Panc1 (cell line): ENCODE data around the gene CCN5.

Experiments
- TF ChIP-seq, protein P1 (sequence below): fragments of 450-650 bp; IDR thresholded peaks from 2 replicates; pipeline ENCODE4 v1.5.1; 2017; ENCODE audit warnings: mild to moderate bottlenecking
- TF ChIP-seq, protein P2 (sequence below), 2 experiments: IDR thresholded peaks; 2 replicates each; pipeline ENCODE4 v1.6.1; 2011 to 2012; ENCODE audit warnings: low read depth in 2 of 2, control low read depth in 1 of 2, low read length in 1 of 2, mild to moderate bottlenecking in 1 of 2, moderate library complexity in 1 of 2; ENCODE audit not compliant: insufficient read depth in 1 of 2

DNA sequence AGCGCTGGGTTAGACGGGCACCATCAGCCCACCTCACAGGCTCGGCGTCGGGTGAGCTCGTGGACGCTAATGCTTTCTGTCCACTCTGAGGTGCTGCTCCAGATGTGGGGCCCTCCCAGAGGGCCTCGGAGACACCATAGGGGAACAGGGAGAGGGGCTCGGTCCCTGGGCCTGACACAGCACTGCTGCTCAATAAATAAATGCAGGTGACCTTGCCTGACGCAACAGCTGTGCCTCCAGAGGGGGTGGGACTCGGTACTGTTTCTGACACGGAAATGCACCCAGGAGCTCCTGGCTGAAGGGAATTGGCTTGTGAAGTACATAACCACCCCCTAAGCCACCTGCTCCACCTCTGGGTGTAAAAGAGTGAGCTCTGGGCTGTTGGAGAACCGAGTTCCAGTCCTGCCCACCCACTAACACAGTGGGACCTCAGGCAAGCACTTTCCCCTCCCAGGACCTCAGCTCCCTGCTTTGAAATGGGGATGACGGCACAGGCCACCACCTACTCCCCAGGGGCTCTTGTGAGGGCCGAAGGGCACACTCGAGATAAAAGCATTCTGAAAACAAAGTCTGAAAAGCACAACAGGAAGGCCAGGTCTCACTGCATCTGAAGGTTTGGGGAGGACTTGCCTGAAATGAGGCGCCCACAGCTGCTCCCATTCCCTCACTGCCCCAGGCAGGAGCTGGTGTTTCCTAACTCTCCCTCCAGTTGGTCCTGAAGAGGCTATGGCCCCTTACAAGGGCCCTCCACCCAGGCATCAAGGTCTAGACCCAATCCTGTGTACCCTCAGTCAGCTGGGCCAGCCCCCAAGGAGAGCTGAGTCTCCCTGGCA is 37.1 kb downstream of the CCN5 start:
- TF ChIP-seq, protein P1, sequence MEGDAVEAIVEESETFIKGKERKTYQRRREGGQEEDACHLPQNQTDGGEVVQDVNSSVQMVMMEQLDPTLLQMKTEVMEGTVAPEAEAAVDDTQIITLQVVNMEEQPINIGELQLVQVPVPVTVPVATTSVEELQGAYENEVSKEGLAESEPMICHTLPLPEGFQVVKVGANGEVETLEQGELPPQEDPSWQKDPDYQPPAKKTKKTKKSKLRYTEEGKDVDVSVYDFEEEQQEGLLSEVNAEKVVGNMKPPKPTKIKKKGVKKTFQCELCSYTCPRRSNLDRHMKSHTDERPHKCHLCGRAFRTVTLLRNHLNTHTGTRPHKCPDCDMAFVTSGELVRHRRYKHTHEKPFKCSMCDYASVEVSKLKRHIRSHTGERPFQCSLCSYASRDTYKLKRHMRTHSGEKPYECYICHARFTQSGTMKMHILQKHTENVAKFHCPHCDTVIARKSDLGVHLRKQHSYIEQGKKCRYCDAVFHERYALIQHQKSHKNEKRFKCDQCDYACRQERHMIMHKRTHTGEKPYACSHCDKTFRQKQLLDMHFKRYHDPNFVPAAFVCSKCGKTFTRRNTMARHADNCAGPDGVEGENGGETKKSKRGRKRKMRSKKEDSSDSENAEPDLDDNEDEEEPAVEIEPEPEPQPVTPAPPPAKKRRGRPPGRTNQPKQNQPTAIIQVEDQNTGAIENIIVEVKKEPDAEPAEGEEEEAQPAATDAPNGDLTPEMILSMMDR = no peak
- TF ChIP-seq, protein P2, sequence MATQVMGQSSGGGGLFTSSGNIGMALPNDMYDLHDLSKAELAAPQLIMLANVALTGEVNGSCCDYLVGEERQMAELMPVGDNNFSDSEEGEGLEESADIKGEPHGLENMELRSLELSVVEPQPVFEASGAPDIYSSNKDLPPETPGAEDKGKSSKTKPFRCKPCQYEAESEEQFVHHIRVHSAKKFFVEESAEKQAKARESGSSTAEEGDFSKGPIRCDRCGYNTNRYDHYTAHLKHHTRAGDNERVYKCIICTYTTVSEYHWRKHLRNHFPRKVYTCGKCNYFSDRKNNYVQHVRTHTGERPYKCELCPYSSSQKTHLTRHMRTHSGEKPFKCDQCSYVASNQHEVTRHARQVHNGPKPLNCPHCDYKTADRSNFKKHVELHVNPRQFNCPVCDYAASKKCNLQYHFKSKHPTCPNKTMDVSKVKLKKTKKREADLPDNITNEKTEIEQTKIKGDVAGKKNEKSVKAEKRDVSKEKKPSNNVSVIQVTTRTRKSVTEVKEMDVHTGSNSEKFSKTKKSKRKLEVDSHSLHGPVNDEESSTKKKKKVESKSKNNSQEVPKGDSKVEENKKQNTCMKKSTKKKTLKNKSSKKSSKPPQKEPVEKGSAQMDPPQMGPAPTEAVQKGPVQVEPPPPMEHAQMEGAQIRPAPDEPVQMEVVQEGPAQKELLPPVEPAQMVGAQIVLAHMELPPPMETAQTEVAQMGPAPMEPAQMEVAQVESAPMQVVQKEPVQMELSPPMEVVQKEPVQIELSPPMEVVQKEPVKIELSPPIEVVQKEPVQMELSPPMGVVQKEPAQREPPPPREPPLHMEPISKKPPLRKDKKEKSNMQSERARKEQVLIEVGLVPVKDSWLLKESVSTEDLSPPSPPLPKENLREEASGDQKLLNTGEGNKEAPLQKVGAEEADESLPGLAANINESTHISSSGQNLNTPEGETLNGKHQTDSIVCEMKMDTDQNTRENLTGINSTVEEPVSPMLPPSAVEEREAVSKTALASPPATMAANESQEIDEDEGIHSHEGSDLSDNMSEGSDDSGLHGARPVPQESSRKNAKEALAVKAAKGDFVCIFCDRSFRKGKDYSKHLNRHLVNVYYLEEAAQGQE (IDR thresholded peaks at IDR 0.05; ENCODE audit: insufficient read depth in 1 of 2, low read depth in 2 of 2, low read length in 1 of 2) = no peak
